ENCODE data around the gene TTC21B. TPM values are rescaled to one million over a fixed set of nuclear protein-coding genes. Genes with fewer than 3 reads are reported as not detected.

TTC21B gene
- total and polyA plus RNA-seq, 2 of the 8 experiments (the other 6 are each of a cell fraction or from before 2014, with no cell fraction given): 6.9 to 20.8 TPM

- H3K4me1 ChIP-seq (replicated peaks in 1 of 4; ENCODE audit: control insufficient read depth in 3 of 4, insufficient read depth in 4 of 4, low read length in 3 of 4): no peaks in the 10 kb centered on the region
- no peak overlapping the region for H2AFZ ChIP-seq (ENCODE audit: low read length)
- H3K4me3 ChIP-seq (ENCODE audit: extremely low read depth in 1 of 4, insufficient read depth in 2 of 4, low read depth in 3 of 4, low read length in 4 of 4): no peak overlapping the region
- no peak overlapping the region for H2BK120ac ChIP-seq (replicated peaks; ENCODE audit: low read depth, low read length)
- ChIA-PET CTCF (ENCODE audit: partially characterized antibody) (no interaction called here), POLR2A (ENCODE audit: partially characterized antibody) (no interaction called here)
- H3K18ac ChIP-seq (ENCODE audit: extremely low read depth, low read length): no peak overlapping the region
- no peak overlapping the region for H3K14ac ChIP-seq (ENCODE audit: insufficient read length)
- H3K4ac ChIP-seq (replicated peaks; ENCODE audit: insufficient read length, low read depth, low read length): no peak overlapping the region
- no peak overlapping the region for H3K27ac ChIP-seq (ENCODE audit: low read depth, low read length)
- no peak overlapping the region for H4K8ac ChIP-seq (ENCODE audit: extremely low read depth, insufficient read depth, low read length)
- H2BK12ac ChIP-seq (ENCODE audit: low read depth, low read length): no peak overlapping the region
- H2BK15ac ChIP-seq (ENCODE audit: low read length): no peak overlapping the region
- no peaks in the 10 kb centered on the region for H3K36me3 ChIP-seq (ENCODE audit: control insufficient read depth in 2 of 4, insufficient read depth in 4 of 4, low read length in 3 of 4)
- no peak overlapping the region for H4K91ac ChIP-seq (replicated peaks; ENCODE audit: insufficient read length, low read length)
- DNase-seq (ENCODE audit: low read depth in 1 of 2, low spot score in 2 of 2) (no peak), FAIRE-seq (no peak)
- no peaks in the 10 kb centered on the region for H3K9me3 ChIP-seq (ENCODE audit: insufficient read depth in 2 of 2, low read depth in 1 of 2, low read length in 1 of 2)
- H3K27me3 ChIP-seq (replicated peaks in 1 of 4; ENCODE audit: control insufficient read depth in 3 of 4, extremely low read depth in 1 of 4, insufficient read depth in 3 of 4, low read length in 3 of 4): no peaks in the 10 kb centered on the region
- H2AK5ac ChIP-seq (ENCODE audit: low read depth, low read length): no peak overlapping the region
- H4K20me1 ChIP-seq (replicated peaks in 1 of 2; ENCODE audit: control insufficient read depth in 1 of 2, insufficient read depth in 2 of 2, low read length in 2 of 2): no peaks in the 10 kb centered on the region
- H3K4me2 ChIP-seq (ENCODE audit: insufficient read depth in 1 of 2, low read depth in 2 of 2, low read length in 2 of 2): no peak overlapping the region
- no peak overlapping the region for H2BK5ac ChIP-seq (ENCODE audit: low read depth, low read length)
- H2BK20ac ChIP-seq (ENCODE audit: low read length): no peak overlapping the region
- H3K79me1 ChIP-seq (ENCODE audit: low read depth, low read length): no peaks in the 10 kb centered on the region
- H3K79me2 ChIP-seq (ENCODE audit: control insufficient read depth in 1 of 2, insufficient read depth in 2 of 2, low read length in 2 of 2): no peaks in the 10 kb centered on the region
- 59% methylated on average over 1 of the region's 1 CpG; no CpG with 5 or more reads in 1 of the 2 experiments for WGBS, 2 experiments (ENCODE audit: extremely low coverage in 1 of 2, insufficient coverage in 1 of 2, insufficient read length in 1 of 2, insufficient replicate concordance in 2 of 2, low coverage in 1 of 2, low lambda C conversion rate in 2 of 2, missing lambda C conversion rate in 1 of 2)
- no peak overlapping the region for H3K9ac ChIP-seq (replicated peaks in 1 of 4; ENCODE audit: extremely low read depth in 1 of 4, low read depth in 3 of 4, low read length in 3 of 4)
- no peak overlapping the region for H4K5ac ChIP-seq (ENCODE audit: insufficient read length, low read depth, low read length)
- no peak overlapping the region for H3K23ac ChIP-seq (ENCODE audit: insufficient read length)
- H3K23me2 ChIP-seq (ENCODE audit: low read depth, low read length): no peaks in the 10 kb centered on the region
- H3K56ac ChIP-seq (replicated peaks; ENCODE audit: insufficient read length, low read depth, low read length): no peak overlapping the region
- no peak for TF ChIP-seq CHD7 (IDR thresholded peaks at IDR 0.05; ENCODE audit: insufficient replicate concordance, low read length)
These were observed 36.3 kb upstream of the TTC21B start for GRCh38 chr2:165989851-165990250.
